Jurkat, Clone E6-1 (cell line): Measurements from ENCODE around the gene PIGO.

ENCODE experiments used
- DNase-seq: peaks from one replicate; pipeline ENCODE4 v3.0.0-alpha.2; 2011; ENCODE audit warnings: low read depth, low spot score
- H3K4me3 ChIP-seq: 2 replicates; pipeline ENCODE4 v1.5.1; 2011; ENCODE audit warnings: mild to moderate bottlenecking, low read length, control low read depth, moderate library complexity

Gene PIGO

DNA sequence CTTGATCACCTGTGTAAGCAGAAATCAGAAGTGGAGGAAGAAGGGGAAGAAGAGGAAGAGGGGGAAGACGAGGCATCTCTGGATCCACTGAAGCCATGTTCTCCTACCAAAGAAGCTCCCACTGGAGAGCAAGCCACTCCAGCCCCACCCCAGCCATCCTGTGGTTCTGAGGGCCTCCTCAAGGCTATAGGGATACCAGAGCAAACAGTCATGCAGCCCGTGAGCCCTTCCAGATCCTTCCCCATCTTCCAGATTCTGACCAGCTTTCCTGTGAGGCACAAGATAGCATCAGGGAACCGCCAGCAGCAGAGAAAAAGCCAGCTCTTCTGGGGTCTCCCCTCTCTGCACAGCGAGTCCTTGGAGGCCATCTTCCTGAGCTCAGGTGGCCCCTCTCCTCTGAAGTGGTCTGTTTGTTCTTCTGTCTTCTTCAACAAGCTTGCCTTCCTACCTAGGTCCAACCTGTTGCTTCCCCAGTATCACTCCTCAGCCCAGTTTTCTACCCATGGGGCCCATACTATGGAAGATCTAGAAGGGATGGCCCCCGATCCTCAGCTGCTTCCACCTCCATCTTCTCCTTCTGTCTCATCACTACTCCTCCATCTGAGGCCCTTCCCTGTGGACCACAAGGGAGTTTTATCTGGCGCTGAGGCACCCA is 53.4 kb downstream of the PIGO start:
- DNase-seq, result no peak
- H3K4me3 ChIP-seq, result no peak overlapping the region

DNA sequence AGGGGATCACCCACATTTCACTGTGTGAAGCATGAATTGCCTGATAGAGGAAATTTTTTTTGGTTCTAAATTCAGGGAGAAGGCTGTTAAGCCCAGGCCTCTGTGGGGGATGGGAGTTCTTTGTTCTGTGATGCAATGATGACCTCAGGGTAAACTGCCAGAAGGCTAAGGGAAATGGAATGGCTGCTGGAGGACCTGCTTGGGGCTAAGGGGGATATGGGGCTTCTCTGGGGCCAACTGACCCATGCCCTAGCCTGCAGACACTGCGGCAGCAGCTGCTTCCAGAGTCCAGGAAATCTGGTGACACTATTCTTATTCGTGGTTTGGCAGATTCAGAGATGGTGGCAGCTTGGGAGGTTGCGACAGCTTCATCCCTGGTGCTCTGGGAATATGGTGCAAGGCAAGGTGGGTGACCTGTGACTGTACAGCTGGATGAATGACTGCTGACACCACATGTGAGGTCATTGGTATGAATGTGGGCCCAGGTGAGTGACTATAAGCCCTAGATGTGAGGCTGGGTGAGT is 54.2 kb downstream of the PIGO start:
- H3K4me3 ChIP-seq, result no peak overlapping the region
- DNase-seq, result no peak
